HCT116 (cell line): ENCODE data around the gene TMEM256. TPM values are rescaled to one million over a fixed set of nuclear protein-coding genes. Genes with fewer than 3 reads are reported as not detected.
"Not testable (repeated sequence)": the region's sequence is repeated elsewhere in the genome, so short reads cannot be mapped to it uniquely, and the experiment has no call there.

Experiments used
- ATAC-seq: fragments of 200-7000 bp; cut with Tn5 transposase; 2 replicates; pipeline ENCODE4 v1.9.1; 2020; ENCODE audit warnings: mild to moderate bottlenecking, moderate library complexity
- BruUV-seq: library from RNA; stranded (reverse); fragments of 400-500 nt; replicated peaks from 2 replicates; lab custom pipeline; 2021; lab: Mats Ljungman, UMichigan
- CTCF ChIA-PET: fragments of 300-600 bp; sonication (Branson Sonifier 250); formaldehyde crosslinking; loops from one replicate; lab custom pipeline; 2021; ENCODE audit warnings: antibody characterized with exemption; lab: Charles Lee
- POLR2A ChIA-PET: fragments of 300-600, 350-600 bp; sonication (Branson Sonifier 250); formaldehyde crosslinking; loops from one replicate; lab custom pipeline; 2021; ENCODE audit warnings: antibody characterized with exemption; lab: Charles Lee
- RAD21 ChIA-PET, 2 experiments: fragments of 300-600 bp; sonication (Branson Sonifier 250); formaldehyde crosslinking; loops; one replicate each; lab custom pipeline; 2023; ENCODE audit warnings: low total read pairs in 2 of 2; ENCODE audit not compliant: uncharacterized antibody in 2 of 2, unreplicated experiment in 2 of 2, low non-redundant PET in 1 of 2; lab: Charles Lee
- DNase-seq: peaks from one replicate; pipeline ENCODE4 v3.0.0-alpha.2; 2010; ENCODE audit warnings: low read depth, low spot score
- H2AFZ ChIP-seq: fragments of 200-600 bp; shearing (Covaris generic), sonication (generic); 2 replicates; pipeline ENCODE4 v1.6.1; 2017; ENCODE audit warnings: low read depth, mixed run types, mixed read lengths, antibody characterized with exemption, low read length; ENCODE audit not compliant: poor library complexity, severe bottlenecking
- H3K27ac ChIP-seq: 2 replicates; pipeline ENCODE4 v1.5.1; 2012; ENCODE audit warnings: low read depth, low read length
- H3K27me3 ChIP-seq: fragments of 200-600 bp; sonication (generic); 2 replicates; pipeline ENCODE4 v1.6.1; 2016; ENCODE audit warnings: mixed run types, low read length, mixed read lengths; ENCODE audit not compliant: insufficient read depth
- H3K36me3 ChIP-seq, 2 experiments: fragments of 200-500 bp in 1 of 2; fragments of 200-600 bp in 1 of 2; sonication (Bioruptor generic) in 1 of 2; sonication (generic) in 1 of 2; 2 replicates each; pipeline versions ENCODE4 v1.5.1 to v1.6.1; 2014 to 2016; ENCODE audit warnings: low read length in 2 of 2, inconsistent platforms in 1 of 2, mixed read lengths in 1 of 2, mixed run types in 1 of 2; ENCODE audit not compliant: insufficient read depth in 2 of 2, control insufficient read depth in 1 of 2
- H3K4me1 ChIP-seq, 2 experiments: fragments of 200-600 bp in 1 of 2; sonication (generic) in 1 of 2; 2 replicates each; pipeline versions ENCODE4 v1.5.1 to v1.6.1; 2012 to 2017; ENCODE audit warnings: low read length in 2 of 2, inconsistent platforms in 1 of 2, mild to moderate bottlenecking in 1 of 2, mixed read lengths in 1 of 2, mixed run types in 1 of 2, moderate library complexity in 1 of 2; ENCODE audit not compliant: insufficient read depth in 2 of 2, control insufficient read depth in 1 of 2
- H3K4me2 ChIP-seq: fragments of 200-600 bp; sonication (generic); 2 replicates; pipeline ENCODE4 v1.6.1; 2017; ENCODE audit warnings: mixed run types, low read length, mixed read lengths
- H3K4me3 ChIP-seq, 2 experiments: fragments of 200-600 bp in 1 of 2; sonication (generic) in 1 of 2; replicated peaks in 1 of 2; 2 replicates each; pipeline ENCODE4 v1.5.1; 2011 to 2016; ENCODE audit warnings: low read length in 2 of 2, control low read depth in 1 of 2, low read depth in 1 of 2, mild to moderate bottlenecking in 1 of 2, mixed read lengths in 1 of 2, mixed run types in 1 of 2
- H3K79me2 ChIP-seq: fragments of 200-600 bp; sonication (generic); 2 replicates; pipeline ENCODE4 v1.6.1; 2017; ENCODE audit warnings: mild to moderate bottlenecking, mixed run types, low read length, moderate library complexity, mixed read lengths; ENCODE audit not compliant: insufficient read depth
- H3K9ac ChIP-seq: fragments of 200-600 bp; sonication (generic); 2 replicates; pipeline ENCODE4 v1.6.1; 2016; ENCODE audit warnings: low read length, mixed read lengths
- H3K9me2 ChIP-seq: fragments of 200-600 bp; sonication (generic), shearing (Covaris generic); 2 replicates; pipeline ENCODE4 v1.6.1; 2017; ENCODE audit warnings: mixed run types, mild to moderate bottlenecking, moderate library complexity; ENCODE audit not compliant: insufficient read depth
- H3K9me3 ChIP-seq, 2 experiments: fragments of 200-500 bp in 1 of 2; fragments of 200-600 bp in 1 of 2; sonication (Bioruptor generic) in 1 of 2; sonication (generic) in 1 of 2; 2 replicates each; pipeline ENCODE4 v1.6.1; 2014 to 2017; ENCODE audit warnings: low read length in 2 of 2, mixed read lengths in 2 of 2, inconsistent platforms in 1 of 2, low read depth in 1 of 2, mild to moderate bottlenecking in 1 of 2, mixed run types in 1 of 2, moderate library complexity in 1 of 2; ENCODE audit not compliant: control insufficient read depth in 1 of 2, insufficient read depth in 1 of 2
- H4K20me1 ChIP-seq: fragments of 200-600 bp; sonication (generic), shearing (Covaris generic); 2 replicates; pipeline ENCODE4 v1.6.1; 2017; ENCODE audit warnings: mixed run types, mild to moderate bottlenecking, moderate library complexity; ENCODE audit not compliant: insufficient read depth
- EGR1 ChIP-seq: IDR thresholded peaks from 2 replicates; pipeline ENCODE4 v1.6.1; 2012; ENCODE audit warnings: low read depth
- ELF1 ChIP-seq: IDR thresholded peaks from 2 replicates; pipeline ENCODE4 v1.6.1; 2012; ENCODE audit warnings: low read depth, borderline replicate concordance
- POLR2A ChIP-seq: IDR thresholded peaks from 2 replicates; pipeline ENCODE4 v1.7.0; 2011; ENCODE audit warnings: borderline replicate concordance; ENCODE audit not compliant: insufficient read depth, insufficient read length; ENCODE audit errors: extremely low read depth
- REST ChIP-seq: IDR thresholded peaks from 2 replicates; pipeline ENCODE4 v1.6.1; 2012; ENCODE audit warnings: low read depth
- intact Hi-C: fragments of 100-400 bp; cut with micrococcal nuclease; formaldehyde crosslinking; loops from 2 replicates; pipeline ENCODE4 v1.10.0; 2022
- total RNA-seq: library from RNA; stranded (reverse); gene quantifications from one replicate; pipeline ENCODE4 v1.2.1, GENCODE V29; 2021; ENCODE audit not compliant: unreplicated experiment
- TF ChIP-seq, protein P1 (sequence below): IDR thresholded peaks from 2 replicates; pipeline ENCODE4 v1.6.1; 2012
- TF ChIP-seq, protein P2 (sequence below): IDR thresholded peaks from 2 replicates; pipeline ENCODE4 v1.6.1; 2012

Gene TMEM256
- total RNA-seq, 1 experiment from 2014 or later = 110 TPM

GRCh38 chr17:7365963-7366362 lies 37.9 kb downstream of the TMEM256 start:
- DNase-seq, H3K4me2 ChIP-seq, H3K36me3 ChIP-seq, ATAC-seq, H3K27ac ChIP-seq, H2AFZ ChIP-seq, H3K79me2 ChIP-seq, CTCF ChIA-PET, POLR2A ChIA-PET, intact Hi-C loops, H3K9me3 ChIP-seq, H3K4me3 ChIP-seq, RAD21 ChIA-PET, H3K27me3 ChIP-seq, H4K20me1 ChIP-seq, H3K9me2 ChIP-seq, BruUV-seq, H3K9ac ChIP-seq: not testable (repeated sequence)
- H3K4me1 ChIP-seq = peaks cover 11 to 23% of the 10 kb centered on the region in 2 experiments

DNA sequence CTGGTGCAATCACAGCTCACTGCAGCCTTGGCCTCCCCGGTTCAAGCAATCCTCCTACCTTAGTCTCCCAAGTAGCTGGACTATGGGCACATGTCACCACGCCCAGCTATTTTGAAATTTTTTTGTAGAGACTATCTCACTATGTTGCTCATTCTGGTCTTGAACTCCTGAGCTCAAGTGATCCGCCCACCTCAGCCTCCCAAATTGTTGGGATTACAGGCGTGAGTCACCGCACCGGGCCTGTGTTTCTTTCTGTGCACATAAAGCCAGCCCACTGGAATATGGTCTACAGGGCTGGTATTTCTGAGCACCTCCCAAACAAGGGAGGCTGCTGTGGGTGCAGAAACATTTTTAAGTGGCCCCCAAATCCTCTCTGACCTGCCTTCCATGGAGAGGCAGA lies 40.6 kb downstream of the TMEM256 start:
- CTCF ChIA-PET = no interaction called here

More for the DNA sequence above, 40.6 kb downstream of the TMEM256 start:
- POLR2A ChIA-PET = interaction anchor here (1.6 kb wide), 1 partner anchor 40 kb away, joined by 3 read pairs; the partner anchor contains the start of gene TMEM256
- H3K36me3 ChIP-seq = no peaks in the 10 kb centered on the region
- TF ChIP-seq ELF1 (no peak), REST (no peak), EGR1 (0 out of 2 replicates have a peak, but pooled peaks have one; percentile 51), POLR2A (no peak)
- TF ChIP-seq, protein P1, sequence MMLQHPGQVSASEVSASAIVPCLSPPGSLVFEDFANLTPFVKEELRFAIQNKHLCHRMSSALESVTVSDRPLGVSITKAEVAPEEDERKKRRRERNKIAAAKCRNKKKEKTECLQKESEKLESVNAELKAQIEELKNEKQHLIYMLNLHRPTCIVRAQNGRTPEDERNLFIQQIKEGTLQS = no peak
- TF ChIP-seq, protein P2, sequence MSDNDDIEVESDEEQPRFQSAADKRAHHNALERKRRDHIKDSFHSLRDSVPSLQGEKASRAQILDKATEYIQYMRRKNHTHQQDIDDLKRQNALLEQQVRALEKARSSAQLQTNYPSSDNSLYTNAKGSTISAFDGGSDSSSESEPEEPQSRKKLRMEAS = no peak
- H4K20me1 ChIP-seq = no peaks in the 10 kb centered on the region
- H3K79me2 ChIP-seq = no peaks in the 10 kb centered on the region
- peak; percentile 88 for ATAC-seq
- 0 out of 4 replicates have a peak overlapping the region, but pooled peaks of 1 of the 2 experiments have one; percentile 21 for H3K4me3 ChIP-seq
- intact Hi-C loops = no loop called here
- peaks cover 11 to 23% of the 10 kb centered on the region in 2 experiments for H3K4me1 ChIP-seq
- peak overlapping the region; percentile 61 for H3K4me2 ChIP-seq
- RAD21 ChIA-PET = interaction anchor here in 1 of 2 experiments (0.6 kb wide), 1 partner anchor 419 kb away, joined by 7 read pairs; no protein-coding TSS in a partner anchor
- peak overlapping the region; percentile 89 for H2AFZ ChIP-seq
- no peaks in the 10 kb centered on the region for H3K9me3 ChIP-seq
- H3K27ac ChIP-seq = no peak overlapping the region
- no peaks in the 10 kb centered on the region for H3K27me3 ChIP-seq
- no peaks in the 10 kb centered on the region for H3K9me2 ChIP-seq
- H3K9ac ChIP-seq = peak overlapping the region; percentile 16
- BruUV-seq = no TSS peak
- DNase-seq = no peak
